Measurements from ENCODE around the gene ERCC6. TPM values are rescaled to one million over a fixed set of nuclear protein-coding genes. Genes with fewer than 3 reads are reported as not detected.
A peak's percentile ranks its signal among the peaks of the same experiment; 100 is the strongest.

ERCC6 gene
- 10 to 100 TPM; 12.8 to 31.5 (median 23.0) TPM for total RNA-seq
- polyA plus RNA-seq = 1 to 10 TPM; 4.4 to 4.7 TPM
- long read RNA-seq, donor 1, full-length matches to known transcripts = 10 of 18 reads
- long read RNA-seq, donor 1, partial matches to known transcripts = 2 of 18 reads
- long read RNA-seq, donor 1, other reads (novel, unspliced or antisense) = 6 of 18 reads
- long read RNA-seq, donor 2, partial matches to known transcripts = 3 of 12 reads
- long read RNA-seq, donor 2, other reads (novel, unspliced or antisense) = 6 of 12 reads
- long read RNA-seq, donor 3, full-length matches to known transcripts = 5 of 12 reads
- long read RNA-seq, donor 3, partial matches to known transcripts = 2 of 12 reads
- long read RNA-seq, donor 3, other reads (novel, unspliced or antisense) = 5 of 12 reads

GRCh38 chr10:49538381-49539319 is at the start of gene ERCC6:
ERCC6 (minus strand) TSS chr10:49539121.
- Histone ChIP-seq H3K27ac (peak within 1 kb of the TSS; percentile 57 to 96 (median 92)), H3K9me3 (no peaks in the 10 kb centered on the region), H3K4me1 (peaks cover 4 to 47% (median 35%) of the 10 kb centered on the region in 12 donors), H3K4me3 (peak within 1 kb of the TSS; percentile 64 to 99 (median 90)), H3K36me3 (no peaks in the 10 kb centered on the region), H3K27me3 (no peaks in the 10 kb centered on the region)
- 2 to 3% (median 2%) methylated on average over 42 to 75 of the region's 75 CpGs for WGBS, 4 donors
- peak; percentile 94 to 99 (median 98) for ATAC-seq
- TF ChIP-seq CTCF (IDR thresholded peaks at IDR 0.05) = peak in 4 of 12 donors; percentile 25 to 35 (median 28)
- TF ChIP-seq POLR2A (IDR thresholded peaks at IDR 0.05) = peak in 1 of 2 donors; percentile 76
- intact Hi-C loops (cut with DNase I) = no loop called here
- peak; percentile 97 to 99 (median 99) for DNase-seq

GRCh38 chr10:49587981-49588380 is 49.1 kb upstream of the ERCC6 start:
- Histone ChIP-seq H3K4me1 (no peaks in the 10 kb centered on the region), H3K4me3 (no peak overlapping the region), H3K27ac (no peak overlapping the region), H3K36me3 (no peaks in the 10 kb centered on the region), H3K27me3 (peaks cover 0 to 12% (median 0%) of the 10 kb centered on the region in 9 donors), H3K9me3 (no peaks in the 10 kb centered on the region)
- TF ChIP-seq CTCF (IDR thresholded peaks at IDR 0.05) (no peak), POLR2A (IDR thresholded peaks at IDR 0.05) (no peak)
- no peak for DNase-seq
- intact Hi-C loops (cut with DNase I) = no loop called here
- 76 to 83% (median 79%) methylated on average over 4 of the region's 4 CpGs for whole genome bisulfite sequencing, 4 donors
- ATAC-seq = no peak

- Histone ChIP-seq H3K27ac (no peak overlapping the region), H3K36me3 (no peaks in the 10 kb centered on the region), H3K4me1 (no peaks in the 10 kb centered on the region), H3K9me3 (no peaks in the 10 kb centered on the region), H3K4me3 (no peak overlapping the region), H3K27me3 (peaks cover 0 to 4% (median 0%) of the 10 kb centered on the region in 9 donors)
- intact Hi-C loops (cut with DNase I) = no loop called here
- DNase-seq (no peak), ATAC-seq (no peak)
- no peak for TF ChIP-seq CTCF (IDR thresholded peaks at IDR 0.05)
- no peak for TF ChIP-seq POLR2A (IDR thresholded peaks at IDR 0.05)
These were observed 46.5 kb upstream of the ERCC6 start for GRCh38 chr10:49585387-49585786.

GRCh38 chr10:49579621-49580020 is 40.7 kb upstream of the ERCC6 start:
- ATAC-seq (no peak), DNase-seq (no peak)
- intact Hi-C loops (cut with DNase I) = no loop called here
- H3K9me3 ChIP-seq = no peaks in the 10 kb centered on the region
- H3K27ac ChIP-seq = no peak overlapping the region
- no peak for TF ChIP-seq POLR2A (IDR thresholded peaks at IDR 0.05)
- TF ChIP-seq CTCF (IDR thresholded peaks at IDR 0.05) = no peak
- no peaks in the 10 kb centered on the region for H3K36me3 ChIP-seq
- H3K27me3 ChIP-seq = peaks cover 0 to 4% (median 0%) of the 10 kb centered on the region in 9 donors
- H3K4me1 ChIP-seq = no peaks in the 10 kb centered on the region
- no peak overlapping the region for H3K4me3 ChIP-seq
- 43 to 63% (median 56%) methylated on average over 2 of the region's 2 CpGs for WGBS, 4 donors

All from heart left ventricle (tissue), 16 donors.